ENCODE measurements around the gene TOM1L2.

TOM1L2 gene

GRCh38 chr17:17822189-17822588, 150.0 kb downstream of the TOM1L2 start:
- no peak for TF ChIP-seq CTCF (conservative IDR thresholded peaks at IDR 0.05; ENCODE audit: low read depth, low read length)
- H3K9ac ChIP-seq = peak overlapping the region; percentile 44
- H3K27me3 ChIP-seq (ENCODE audit: insufficient read depth, low read depth) = no peaks in the 10 kb centered on the region
- no peaks in the 10 kb centered on the region for H3K36me3 ChIP-seq (ENCODE audit: insufficient read depth)
- peaks cover 73% of the 10 kb centered on the region for H3K4me1 ChIP-seq (ENCODE audit: low read depth, poor library complexity, severe bottlenecking)
- no peak overlapping the region for H2AFZ ChIP-seq (ENCODE audit: low read depth)
- H3K4me3 ChIP-seq (IDR thresholded peaks at IDR 0.05; ENCODE audit: insufficient read depth, low read depth, low read length) = no peak overlapping the region
- H3K79me2 ChIP-seq (ENCODE audit: insufficient read depth, low read depth) = peaks cover 55% of the 10 kb centered on the region
- H4K20me1 ChIP-seq (ENCODE audit: insufficient read depth) = no peaks in the 10 kb centered on the region
- peak overlapping the region; percentile 86 for H3K4me2 ChIP-seq
- H3K27ac ChIP-seq = peak overlapping the region; percentile 33; the same call in 1 of the 2 replicates

DNA sequence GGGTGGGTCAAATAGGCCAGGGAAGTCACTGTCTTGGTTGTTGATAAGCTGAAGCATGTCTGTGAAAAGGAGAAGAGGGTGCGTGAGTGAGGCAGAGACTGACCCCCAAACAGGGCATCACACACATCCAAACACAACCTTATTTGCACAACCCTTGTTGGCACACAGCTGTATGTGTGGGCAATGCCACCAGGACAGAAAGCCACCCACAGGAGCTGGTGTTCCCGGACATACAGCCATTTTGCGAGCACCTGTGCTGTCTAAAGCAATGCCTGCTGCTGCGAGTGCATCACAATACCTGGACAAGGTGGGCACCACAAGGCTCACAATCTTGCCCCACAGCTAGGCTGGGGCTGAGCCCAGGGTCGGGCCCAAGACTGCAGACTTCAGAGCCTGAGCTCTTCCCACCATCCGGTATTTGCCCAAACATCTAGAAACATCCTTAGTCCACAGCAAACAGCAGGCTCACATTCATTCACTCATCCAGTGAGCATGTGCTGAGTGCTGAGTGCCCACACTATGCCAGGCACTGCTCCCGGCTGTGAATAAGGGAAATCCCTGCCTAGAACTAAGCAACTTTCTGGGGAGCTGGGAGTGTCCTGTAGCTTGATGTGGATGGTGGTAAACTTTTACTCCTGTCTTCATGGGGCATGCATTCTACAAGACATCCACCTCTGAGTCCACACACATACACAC, 151.6 kb downstream of the TOM1L2 start:
- H3K36me3 ChIP-seq (ENCODE audit: insufficient read depth) = no peaks in the 10 kb centered on the region
- H3K27ac ChIP-seq = no peak overlapping the region
- H2AFZ ChIP-seq (ENCODE audit: low read depth) = no peak overlapping the region
- no peaks in the 10 kb centered on the region for H3K27me3 ChIP-seq (ENCODE audit: insufficient read depth, low read depth)
- no peaks in the 10 kb centered on the region for H4K20me1 ChIP-seq (ENCODE audit: insufficient read depth)
- peak overlapping the region; percentile 86; the same call in 1 of the 2 replicates for H3K4me2 ChIP-seq
- H3K4me1 ChIP-seq (ENCODE audit: low read depth, poor library complexity, severe bottlenecking) = peaks cover 57% of the 10 kb centered on the region
- H3K79me2 ChIP-seq (ENCODE audit: insufficient read depth, low read depth) = peaks cover 41% of the 10 kb centered on the region
- H3K4me3 ChIP-seq (IDR thresholded peaks at IDR 0.05; ENCODE audit: insufficient read depth, low read depth, low read length) = no peak overlapping the region
- H3K9ac ChIP-seq = no peak overlapping the region; the same call in 1 of the 2 replicates
- no peak for TF ChIP-seq CTCF (conservative IDR thresholded peaks at IDR 0.05; ENCODE audit: low read depth, low read length)

DNA sequence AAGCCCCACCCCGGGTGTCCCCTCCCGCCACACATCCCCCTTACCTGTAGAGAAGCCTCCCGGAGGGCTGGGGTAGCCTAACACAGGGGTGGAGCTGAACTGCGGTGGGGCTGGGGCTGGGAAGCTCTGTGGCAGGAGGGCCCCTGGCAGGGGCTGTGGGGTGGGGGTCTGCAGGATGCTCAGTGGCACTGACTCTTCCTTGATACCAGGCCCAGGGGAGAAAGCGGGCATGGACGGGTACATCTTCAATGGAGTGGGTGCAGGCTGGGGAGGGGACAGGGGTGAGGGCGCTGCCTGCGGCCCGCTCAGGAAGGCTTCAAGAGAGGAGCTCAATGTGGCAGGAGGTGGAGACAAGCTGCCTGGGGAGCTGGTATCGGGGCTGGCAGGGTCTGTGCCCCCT, 152.2 kb downstream of the TOM1L2 start:
- Histone ChIP-seq H4K20me1 (ENCODE audit: insufficient read depth) (no peaks in the 10 kb centered on the region), H3K4me2 (no peak overlapping the region), H2AFZ (ENCODE audit: low read depth) (no peak overlapping the region), H3K4me1 (ENCODE audit: low read depth, poor library complexity, severe bottlenecking) (peaks cover 51% of the 10 kb centered on the region), H3K27ac (no peak overlapping the region), H3K36me3 (ENCODE audit: insufficient read depth) (no peaks in the 10 kb centered on the region), H3K4me3 (IDR thresholded peaks at IDR 0.05; ENCODE audit: insufficient read depth, low read depth, low read length) (no peak overlapping the region), H3K79me2 (ENCODE audit: insufficient read depth, low read depth) (peaks cover 39% of the 10 kb centered on the region), H3K9ac (no peak overlapping the region), H3K27me3 (ENCODE audit: insufficient read depth, low read depth) (no peaks in the 10 kb centered on the region)
- TF ChIP-seq CTCF (conservative IDR thresholded peaks at IDR 0.05; ENCODE audit: low read depth, low read length) = no peak

DNA sequence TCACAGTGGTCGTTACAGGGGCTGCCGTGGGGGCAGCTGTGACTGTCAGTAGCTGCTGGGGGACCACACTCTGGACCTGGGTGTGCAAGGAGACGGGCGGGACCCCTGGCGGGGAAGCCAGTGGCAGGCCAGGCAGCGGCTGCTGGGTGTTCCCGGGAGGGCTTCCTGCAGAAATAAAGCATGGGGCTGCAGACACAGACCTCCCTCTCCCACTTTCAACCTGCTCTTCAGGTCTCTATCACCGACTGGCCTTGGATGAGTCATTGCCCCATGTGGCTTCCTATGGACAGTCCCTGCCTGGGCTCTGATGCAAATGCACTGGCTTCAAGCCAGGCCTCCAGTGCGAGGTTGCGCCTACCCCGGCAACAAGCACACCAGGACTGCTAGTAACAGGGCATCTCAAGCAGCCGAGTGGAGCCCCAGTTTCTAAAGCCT, 152.6 kb downstream of the TOM1L2 start:
- no peak overlapping the region for H3K4me3 ChIP-seq (IDR thresholded peaks at IDR 0.05; ENCODE audit: insufficient read depth, low read depth, low read length)
- no peaks in the 10 kb centered on the region for H3K27me3 ChIP-seq (ENCODE audit: insufficient read depth, low read depth)
- no peaks in the 10 kb centered on the region for H3K36me3 ChIP-seq (ENCODE audit: insufficient read depth)
- H3K79me2 ChIP-seq (ENCODE audit: insufficient read depth, low read depth) = peaks cover 35% of the 10 kb centered on the region
- H2AFZ ChIP-seq (ENCODE audit: low read depth) = no peak overlapping the region
- no peak overlapping the region for H3K4me2 ChIP-seq
- no peak overlapping the region for H3K27ac ChIP-seq
- H4K20me1 ChIP-seq (ENCODE audit: insufficient read depth) = no peaks in the 10 kb centered on the region
- no peak overlapping the region for H3K9ac ChIP-seq
- no peak for TF ChIP-seq CTCF (conservative IDR thresholded peaks at IDR 0.05; ENCODE audit: low read depth, low read length)
- H3K4me1 ChIP-seq (ENCODE audit: low read depth, poor library complexity, severe bottlenecking) = peaks cover 47% of the 10 kb centered on the region
